Smooth muscle cell (in vitro differentiated cells): ENCODE data around the gene GALNS. TPM values are rescaled to one million over a fixed set of nuclear protein-coding genes. Genes with fewer than 3 reads are reported as not detected.

ENCODE experiments used
- DNase-seq: peaks from one replicate; lab custom pipeline; 2025; ENCODE audit not compliant: unreplicated experiment; lab: John Stamatoyannopoulos, UW
- H2AFZ ChIP-seq: fragments of 200-600 bp; sonication (generic); 2 replicates; pipeline ENCODE4 v1.6.0; 2016; ENCODE audit warnings: antibody characterized with exemption, low read depth, mild to moderate bottlenecking
- H3F3A ChIP-seq: fragments of 200-600 bp; sonication (generic); 2 replicates; pipeline ENCODE4 v1.6.0; 2017; ENCODE audit warnings: antibody characterized with exemption, low read depth
- H3K27ac ChIP-seq: fragments of 200-600 bp; sonication (generic); 2 replicates; pipeline ENCODE4 v1.5.1; 2016; ENCODE audit warnings: low read depth, mild to moderate bottlenecking
- H3K27me3 ChIP-seq: fragments of 200-600 bp; sonication (generic); 2 replicates; pipeline ENCODE4 v1.6.1; 2016; ENCODE audit warnings: low read depth, mild to moderate bottlenecking
- H3K36me3 ChIP-seq: fragments of 200-600 bp; sonication (generic); 2 replicates; pipeline ENCODE4 v1.5.1; 2016; ENCODE audit warnings: low read depth
- H3K4me1 ChIP-seq: fragments of 200-600 bp; sonication (generic); 2 replicates; pipeline ENCODE4 v1.5.1; 2016; ENCODE audit warnings: low read depth
- H3K4me2 ChIP-seq: fragments of 200-600 bp; sonication (generic); 2 replicates; pipeline ENCODE4 v1.6.0; 2016; ENCODE audit warnings: mild to moderate bottlenecking
- H3K4me3 ChIP-seq: fragments of 200-600 bp; sonication (generic); 2 replicates; pipeline ENCODE4 v1.5.1; 2016; ENCODE audit warnings: mild to moderate bottlenecking
- H3K79me2 ChIP-seq: fragments of 200-600 bp; sonication (generic); 2 replicates; pipeline ENCODE4 v1.6.0; 2016; ENCODE audit warnings: low read depth, mild to moderate bottlenecking
- H3K9ac ChIP-seq: fragments of 200-600 bp; sonication (generic); 2 replicates; pipeline ENCODE4 v1.6.0; 2016; ENCODE audit warnings: low read depth
- H3K9me3 ChIP-seq: fragments of 200-600 bp; sonication (generic); replicated peaks from 2 replicates; pipeline ENCODE4 v1.5.1; 2016; ENCODE audit warnings: low read depth
- H4K20me1 ChIP-seq: fragments of 200-600 bp; sonication (generic); 2 replicates; pipeline ENCODE4 v1.6.0; 2016; ENCODE audit warnings: low read depth
- CTCF ChIP-seq: fragments of 200-600 bp; sonication (generic); IDR thresholded peaks from 2 replicates; pipeline ENCODE4 v1.5.1; 2017; ENCODE audit warnings: borderline replicate concordance, mild to moderate bottlenecking, antibody characterized with exemption; ENCODE audit not compliant: insufficient read depth, poor library complexity, severe bottlenecking
- WGBS: methylation state at CpG from one replicate; pipeline ENCODE4 v1.1.7; 2016; ENCODE audit warnings: low lambda C conversion rate; 5-methylcytosine and 5-hydroxymethylcytosine counted together
- polyA plus RNA-seq: library from polyadenylated mRNA; unstranded; fragments of >200 nt; fragmentation: Nextera tagmentation; extraction: Ambion mirVana; gene quantifications from 2 replicates; pipeline ENCODE4 v1.2.1, GENCODE V29; 2016
- total RNA-seq: library from RNA; depleted of rRNA; stranded (reverse); fragments of >200 nt; gene quantifications from 2 replicates; pipeline ENCODE4 v1.2.3, GENCODE V29; 2014

The GALNS gene
- total and polyA plus RNA-seq, 2 experiments from 2014 or later = 20.8 to 21.3 TPM

- WGBS = 93% methylated on average over 16 of the region's 17 CpGs
These were observed 57.0 kb downstream of the GALNS start for GRCh38 chr16:88799569-88800276.

GRCh38 chr16:88798772-88799455, 57.8 kb downstream of the GALNS start:
- no peaks in the 10 kb centered on the region for H3K9me3 ChIP-seq
- H3F3A ChIP-seq = peaks cover 2% of the 10 kb centered on the region
- H3K79me2 ChIP-seq = no peaks in the 10 kb centered on the region
- H3K36me3 ChIP-seq = no peaks in the 10 kb centered on the region
- no peak overlapping the region for H3K4me2 ChIP-seq
- H3K27me3 ChIP-seq = no peaks in the 10 kb centered on the region
- no peak for DNase-seq
- H4K20me1 ChIP-seq = no peaks in the 10 kb centered on the region
- H3K4me1 ChIP-seq = no peaks in the 10 kb centered on the region
- no peak overlapping the region for H3K9ac ChIP-seq
- H2AFZ ChIP-seq = no peak overlapping the region
- H3K4me3 ChIP-seq = no peak overlapping the region
- no peak overlapping the region for H3K27ac ChIP-seq
- TF ChIP-seq CTCF = no peak

More at GRCh38 chr16:88799569-88800276, 57.0 kb downstream of the GALNS start:
- Histone ChIP-seq H3K27me3 (no peaks in the 10 kb centered on the region), H3K9ac (no peak overlapping the region), H3K9me3 (no peaks in the 10 kb centered on the region), H3K79me2 (no peaks in the 10 kb centered on the region), H4K20me1 (no peaks in the 10 kb centered on the region), H3K36me3 (no peaks in the 10 kb centered on the region), H3K4me1 (peaks cover 8% of the 10 kb centered on the region), H3F3A (peaks cover 2% of the 10 kb centered on the region), H2AFZ (no peak overlapping the region), H3K27ac (no peak overlapping the region), H3K4me3 (no peak overlapping the region), H3K4me2 (no peak overlapping the region)
- no peak for TF ChIP-seq CTCF
- DNase-seq = no peak

- no peak for TF ChIP-seq CTCF
These were observed 58.7 kb downstream of the GALNS start for GRCh38 chr16:88798073-88798472.

GRCh38 chr16:88796278-88796677, 60.5 kb downstream of the GALNS start:
- Histone ChIP-seq H3K9me3 (no peaks in the 10 kb centered on the region), H3K27ac (no peak overlapping the region), H3K27me3 (no peaks in the 10 kb centered on the region), H3K79me2 (no peaks in the 10 kb centered on the region), H3K4me3 (no peak overlapping the region), H3F3A (no peaks in the 10 kb centered on the region), H3K4me2 (no peak overlapping the region), H2AFZ (no peak overlapping the region), H3K9ac (no peak overlapping the region), H4K20me1 (no peaks in the 10 kb centered on the region), H3K4me1 (no peaks in the 10 kb centered on the region), H3K36me3 (no peaks in the 10 kb centered on the region)
- WGBS = 90% methylated on average over 4 of the region's 4 CpGs
- DNase-seq = no peak
- TF ChIP-seq CTCF = no peak

More at GRCh38 chr16:88798073-88798472, 58.7 kb downstream of the GALNS start:
- Histone ChIP-seq H3K9me3 (no peaks in the 10 kb centered on the region), H2AFZ (no peak overlapping the region), H3F3A (peaks cover 2% of the 10 kb centered on the region), H4K20me1 (no peaks in the 10 kb centered on the region), H3K4me2 (no peak overlapping the region), H3K9ac (no peak overlapping the region), H3K4me3 (no peak overlapping the region), H3K79me2 (no peaks in the 10 kb centered on the region), H3K4me1 (no peaks in the 10 kb centered on the region), H3K36me3 (no peaks in the 10 kb centered on the region), H3K27me3 (no peaks in the 10 kb centered on the region), H3K27ac (no peak overlapping the region)
- 87% methylated on average over 4 of the region's 4 CpGs for WGBS
- DNase-seq = no peak
